Germinal center (tissue), 1 donor: ENCODE data around the gene SLC30A9.

Experiments
- DNase-seq: peaks from one replicate; pipeline ENCODE4 v3.0.0; 2012; ENCODE audit warnings: mixed read lengths, low spot score

SLC30A9 gene

DNA sequence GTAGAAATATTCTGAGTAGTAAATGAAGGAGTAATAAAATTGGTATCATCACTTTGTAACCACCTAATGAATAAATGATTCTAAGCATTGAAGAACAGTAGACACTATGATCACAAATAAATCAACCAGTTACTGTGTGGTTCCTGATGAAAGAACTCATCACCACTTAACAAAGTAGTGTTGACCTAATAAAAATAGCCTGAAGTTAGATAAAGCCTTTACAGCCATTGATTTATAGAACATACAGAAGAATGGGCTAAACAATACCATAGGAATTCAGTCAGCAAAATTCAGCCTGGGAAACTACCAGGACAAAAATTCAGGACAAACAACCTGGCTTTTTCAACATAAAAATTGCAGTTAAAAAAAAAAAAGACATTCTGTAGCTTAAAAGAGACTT, 9.0 kb downstream of the SLC30A9 start:
- no peak for DNase-seq

DNA sequence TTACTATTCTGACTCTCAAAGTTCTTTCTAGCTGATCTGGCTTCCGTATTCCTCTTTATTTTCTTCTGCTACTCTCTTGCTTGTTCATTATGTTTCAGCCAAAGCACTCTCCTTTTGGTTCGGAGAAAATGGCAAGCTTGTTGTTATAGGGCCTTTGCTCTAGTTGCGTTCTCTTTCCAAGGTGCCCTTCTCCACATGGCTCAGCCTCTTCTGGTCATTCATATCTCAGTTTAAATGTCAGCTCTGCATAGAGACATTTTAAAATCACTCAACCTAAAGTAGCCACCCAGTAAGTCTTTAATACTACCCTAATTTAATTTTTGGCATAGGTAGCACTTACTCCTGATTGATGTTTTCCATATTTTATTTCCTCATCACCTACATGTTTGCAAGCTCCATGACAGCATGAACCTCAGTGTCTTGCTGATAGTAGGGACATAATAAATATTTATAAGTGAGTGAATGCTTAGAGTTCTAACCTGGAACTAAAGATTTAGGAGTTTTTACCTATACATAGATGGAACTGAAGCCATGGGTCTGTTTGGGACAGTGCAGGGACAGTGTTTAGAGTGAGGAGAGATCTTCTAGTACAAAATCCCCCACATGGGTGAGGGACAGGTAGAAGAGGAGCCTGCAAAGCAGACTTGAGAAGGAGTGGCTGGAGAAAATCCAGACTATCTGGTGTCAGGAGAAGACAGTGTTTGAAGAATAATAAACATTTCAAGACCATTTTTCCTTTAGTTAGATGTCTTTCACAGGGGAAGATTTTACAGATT, 17.9 kb downstream of the SLC30A9 start:
- DNase-seq, result no peak

DNA sequence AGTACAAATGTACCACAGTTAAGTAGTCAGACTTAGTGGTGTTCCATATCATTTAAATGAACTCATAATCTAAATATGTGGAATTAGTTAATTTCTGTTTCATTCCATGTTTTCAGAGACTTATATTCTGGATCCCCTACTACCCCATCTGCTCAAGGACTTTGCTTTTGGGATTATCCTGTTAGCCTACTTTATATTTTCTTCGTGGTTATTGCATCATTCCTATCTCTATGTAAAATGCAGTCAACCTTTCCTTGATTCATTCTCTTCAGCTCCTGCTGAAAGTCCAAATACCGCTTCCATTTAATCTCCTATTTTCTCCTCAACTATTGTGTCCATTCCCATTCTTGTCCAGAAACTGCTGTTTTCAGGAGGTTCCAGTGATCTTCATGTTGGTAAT, 25.1 kb downstream of the SLC30A9 start:
- DNase-seq, result no peak

DNA sequence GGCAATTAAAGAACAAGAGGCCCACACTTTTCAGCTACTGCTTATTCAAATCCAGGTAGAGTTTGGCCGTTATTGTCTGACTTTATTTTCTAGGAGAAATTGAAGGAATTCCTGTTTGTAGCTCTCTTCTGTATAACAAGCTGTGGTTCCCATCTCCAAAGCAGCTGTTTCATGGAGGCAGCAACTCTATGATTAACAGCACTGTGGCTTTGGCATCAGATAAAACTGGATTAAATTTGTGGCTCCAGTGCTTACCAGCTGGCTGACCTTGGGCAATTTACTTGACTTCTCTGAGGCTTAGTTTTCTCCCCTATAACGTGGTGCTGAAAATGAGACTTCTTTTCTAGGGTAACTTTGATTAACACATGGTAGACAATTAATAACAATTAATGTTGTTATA, 28.1 kb downstream of the SLC30A9 start:
- DNase-seq, result no peak

DNA sequence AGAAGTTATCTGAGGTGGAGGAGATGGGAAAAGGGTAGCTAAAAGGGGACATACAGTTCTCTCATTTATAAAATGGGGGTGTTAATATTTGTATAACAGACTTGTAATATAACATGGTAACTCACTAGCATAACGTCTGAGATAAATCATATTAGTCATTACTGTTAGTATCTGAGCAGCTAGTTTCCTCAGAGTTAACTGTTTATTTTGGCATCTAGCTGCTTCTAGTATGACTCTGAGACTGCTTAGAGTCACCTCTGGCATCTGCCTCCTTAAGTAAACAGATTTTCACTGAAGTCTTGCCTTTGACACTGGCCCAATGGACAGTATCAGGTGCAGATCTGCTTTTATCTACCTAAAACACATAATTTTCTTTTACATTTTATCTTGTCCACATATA, 58.1 kb downstream of the SLC30A9 start:
- DNase-seq, result no peak

DNA sequence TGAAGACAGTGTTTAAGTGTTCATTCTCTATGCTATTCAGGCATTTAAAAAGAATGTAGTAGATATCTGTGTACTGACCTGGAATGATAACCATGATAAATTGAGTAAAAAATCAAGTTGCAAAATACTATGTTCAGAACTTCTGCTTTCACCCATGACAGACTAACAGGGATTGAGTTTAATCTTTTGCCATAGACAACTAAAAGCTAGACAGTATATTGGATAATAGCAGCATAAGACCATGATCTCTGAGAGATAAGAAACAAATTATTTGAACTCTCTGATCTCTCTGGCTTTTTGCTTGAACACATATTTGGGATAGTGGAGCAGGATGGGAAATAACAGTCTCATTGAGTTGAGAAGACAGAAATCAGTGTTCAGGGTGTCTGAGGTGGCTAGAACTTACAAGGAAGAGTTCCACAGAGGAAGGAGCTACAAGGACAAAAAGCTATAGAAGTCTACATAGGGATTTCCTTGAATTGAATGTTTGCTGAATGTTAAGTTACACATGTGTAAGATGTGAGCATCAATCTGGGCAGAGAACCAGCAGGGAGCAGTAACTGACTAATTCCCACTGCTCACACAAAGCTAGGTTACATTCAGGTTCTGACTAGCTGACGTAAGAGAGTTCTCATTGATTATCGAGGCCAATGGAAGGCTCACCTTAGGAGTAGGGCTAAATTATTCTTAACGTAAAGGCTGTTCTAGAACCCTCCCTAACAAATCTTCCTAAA, 60.4 kb downstream of the SLC30A9 start:
- no peak for DNase-seq

DNA sequence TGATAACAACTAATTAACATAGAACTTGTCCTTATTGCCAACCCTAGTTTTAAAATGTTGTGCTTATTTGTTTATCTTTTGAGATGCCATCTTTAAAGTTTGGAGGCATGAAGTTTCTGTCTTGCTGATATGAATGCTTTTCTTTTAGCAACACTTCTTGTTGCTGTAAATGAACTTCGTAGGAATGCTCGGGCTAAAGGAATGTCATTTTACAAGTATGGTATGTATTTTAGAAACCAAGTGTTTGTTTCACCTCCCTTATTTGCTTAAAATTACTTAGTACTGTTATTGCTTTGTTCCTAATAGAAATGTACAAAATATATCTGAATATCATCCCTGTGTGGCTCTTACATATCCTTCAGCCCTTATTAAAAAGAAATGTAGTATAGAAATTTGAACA, 76.1 kb downstream of the SLC30A9 start:
- DNase-seq, result no peak

DNA sequence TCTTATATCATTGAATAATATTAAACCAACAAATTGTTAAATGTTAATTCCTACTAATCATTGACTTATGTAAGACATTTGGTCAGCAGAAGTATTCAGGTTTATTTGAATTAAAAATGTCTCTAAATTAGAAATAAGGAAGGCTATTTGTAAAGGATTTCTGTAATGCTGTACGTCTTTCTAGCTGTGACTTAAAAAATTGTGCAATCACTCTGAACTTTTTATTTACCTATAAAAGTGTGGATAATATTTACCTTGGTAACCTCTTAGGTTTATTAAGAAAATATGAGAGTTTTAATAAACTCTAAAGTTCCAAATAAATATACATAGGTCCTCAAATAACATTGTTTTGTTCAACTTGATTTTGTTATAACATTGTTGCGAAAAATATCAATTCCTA, 76.9 kb downstream of the SLC30A9 start:
- DNase-seq, result no peak

DNA sequence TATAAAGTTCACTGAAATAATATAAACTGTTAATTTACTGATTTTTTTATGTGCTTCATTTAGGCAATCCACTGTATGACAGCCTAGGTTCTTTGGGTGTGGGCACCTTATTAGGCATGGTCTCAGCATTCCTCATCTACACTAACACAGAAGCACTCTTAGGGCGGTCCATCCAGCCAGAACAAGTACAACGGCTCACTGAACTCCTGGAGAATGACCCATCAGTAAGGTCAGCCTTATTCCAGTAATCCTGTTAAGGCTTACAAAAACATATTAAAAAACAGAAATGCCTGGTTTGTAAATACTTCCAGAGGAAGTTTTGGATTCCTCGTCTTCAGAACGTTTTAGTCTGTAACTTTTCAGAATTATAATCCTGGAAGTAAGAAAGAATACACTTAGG, 80.1 kb downstream of the SLC30A9 start:
- DNase-seq, result no peak

DNA sequence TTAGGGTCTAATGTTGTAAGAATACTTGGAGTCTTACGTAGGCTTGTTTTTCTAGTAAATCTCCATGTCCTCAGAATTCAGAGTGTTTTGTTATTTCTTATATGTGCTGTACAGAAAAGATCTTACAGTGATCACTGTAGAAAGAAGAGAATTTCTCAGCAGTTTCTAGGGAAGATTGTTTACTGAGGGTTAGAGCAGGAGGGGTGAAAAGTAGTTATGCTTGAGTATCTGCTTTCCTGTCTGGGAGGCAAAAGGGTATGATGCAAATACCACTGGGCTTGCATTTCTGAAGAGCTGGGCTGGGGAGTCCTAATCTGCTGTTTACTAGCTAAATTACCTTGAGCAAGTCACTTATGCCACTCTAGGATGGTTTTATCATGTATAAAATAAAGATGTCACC, 84.0 kb downstream of the SLC30A9 start:
- no peak for DNase-seq

DNA sequence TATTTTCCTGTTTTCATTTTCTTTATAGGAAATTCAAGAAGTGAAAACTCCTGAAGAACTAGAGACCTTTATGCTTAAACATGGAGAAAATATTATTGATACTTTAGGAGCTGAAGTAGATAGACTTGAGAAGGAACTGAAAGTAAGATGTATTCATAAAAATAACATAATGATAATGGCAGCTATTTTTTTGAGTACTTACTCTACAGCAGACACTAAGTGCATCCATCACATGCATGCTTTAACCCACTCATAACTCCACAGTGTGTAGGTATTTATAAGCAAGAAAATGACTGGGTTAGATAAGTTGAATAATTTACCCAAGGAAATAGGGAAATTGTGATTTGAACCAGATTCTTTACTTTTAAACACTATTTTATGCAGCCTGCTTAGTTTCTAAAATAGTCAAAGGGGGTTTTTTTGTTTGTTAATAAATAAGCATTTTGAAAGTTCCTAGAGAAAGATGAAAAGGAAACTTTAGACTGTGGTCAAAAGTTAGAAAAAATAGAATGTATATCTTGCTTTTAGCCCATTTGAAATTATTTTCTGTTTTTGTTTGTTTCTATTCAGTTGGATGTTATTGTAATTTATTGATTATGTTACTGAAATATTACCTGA, 88.0 kb downstream of the SLC30A9 start:
- no peak for DNase-seq

DNA sequence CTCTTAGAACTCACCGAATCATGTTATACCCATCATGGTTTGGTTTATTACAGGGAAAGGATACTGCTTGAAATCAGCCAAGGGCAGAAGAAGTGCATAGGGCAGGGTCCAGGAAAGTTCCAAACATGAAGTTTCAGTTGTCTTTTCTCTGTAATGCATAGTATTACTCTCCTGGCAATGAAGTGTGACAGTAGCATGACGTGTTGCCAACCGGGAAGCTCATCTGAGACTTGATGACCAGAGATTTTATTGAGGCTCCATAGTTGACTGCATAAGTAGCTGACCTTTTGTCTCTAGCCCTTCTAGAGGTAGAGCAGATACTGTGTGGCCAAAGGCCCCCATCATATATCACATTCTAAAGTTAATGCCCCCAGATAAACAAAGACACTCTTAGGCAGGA, 90.0 kb downstream of the SLC30A9 start:
- no peak for DNase-seq

DNA sequence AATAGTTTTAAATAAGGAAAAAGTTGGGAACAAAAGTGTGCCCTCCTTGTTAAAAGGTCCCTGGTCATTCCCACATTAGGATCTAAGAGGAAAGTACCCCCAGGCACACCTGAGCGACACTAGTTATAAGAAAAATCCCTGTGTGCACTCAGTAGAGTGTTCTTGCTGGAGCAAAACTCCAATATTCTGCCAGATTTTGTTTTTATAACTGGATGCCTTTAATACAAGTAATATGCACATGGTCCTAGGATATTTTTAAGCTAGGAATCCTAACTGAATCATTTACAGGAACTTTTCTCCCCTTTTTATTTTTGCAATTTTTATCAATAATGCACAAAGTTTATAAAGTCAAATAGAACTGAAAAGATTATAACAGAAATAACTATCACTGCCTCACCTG, 93.5 kb downstream of the SLC30A9 start:
- no peak for DNase-seq

DNA sequence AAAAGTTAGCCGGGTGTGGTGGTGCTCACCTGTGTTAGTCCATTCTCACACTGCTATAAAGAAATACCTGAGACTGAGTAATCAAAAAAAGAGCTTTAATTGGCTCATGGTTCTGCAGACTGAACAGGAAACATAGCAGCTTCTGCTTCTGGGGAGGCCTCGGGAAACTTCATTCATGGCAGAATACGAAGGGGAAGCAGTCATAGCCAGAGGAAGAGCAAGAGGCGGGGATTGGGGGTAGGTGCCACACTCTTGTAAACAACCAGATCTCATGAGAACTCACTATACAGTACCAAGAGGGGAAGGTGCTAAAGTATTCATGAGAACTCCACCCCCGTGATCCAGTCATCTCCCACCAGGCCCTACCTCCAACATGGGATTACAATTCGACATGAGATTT, 98.1 kb downstream of the SLC30A9 start:
- DNase-seq, result no peak

DNA sequence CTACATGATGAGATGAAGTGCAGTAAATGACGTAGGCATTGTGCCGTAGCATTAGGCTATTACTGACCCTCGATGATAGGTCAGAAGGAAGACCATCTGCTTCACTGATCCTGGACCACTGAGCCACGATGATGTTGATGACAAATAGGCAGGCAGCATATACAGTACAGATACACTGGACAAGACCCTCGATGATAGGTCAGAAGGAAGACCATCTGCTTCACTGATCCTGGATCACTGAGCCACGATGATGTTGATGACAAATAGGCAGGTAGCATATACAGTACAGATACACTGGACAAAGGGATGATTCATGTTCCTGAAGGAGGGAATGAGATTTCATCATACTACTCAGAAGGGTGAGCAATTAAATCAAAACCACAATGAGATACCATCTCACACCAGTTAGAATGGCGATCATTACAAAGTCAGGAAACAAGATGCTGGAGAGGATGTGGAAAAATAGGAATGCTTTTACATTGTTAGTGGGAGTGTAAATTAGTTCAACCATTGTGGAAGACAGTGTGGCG, 111.2 kb downstream of the SLC30A9 start:
- no peak for DNase-seq

DNA sequence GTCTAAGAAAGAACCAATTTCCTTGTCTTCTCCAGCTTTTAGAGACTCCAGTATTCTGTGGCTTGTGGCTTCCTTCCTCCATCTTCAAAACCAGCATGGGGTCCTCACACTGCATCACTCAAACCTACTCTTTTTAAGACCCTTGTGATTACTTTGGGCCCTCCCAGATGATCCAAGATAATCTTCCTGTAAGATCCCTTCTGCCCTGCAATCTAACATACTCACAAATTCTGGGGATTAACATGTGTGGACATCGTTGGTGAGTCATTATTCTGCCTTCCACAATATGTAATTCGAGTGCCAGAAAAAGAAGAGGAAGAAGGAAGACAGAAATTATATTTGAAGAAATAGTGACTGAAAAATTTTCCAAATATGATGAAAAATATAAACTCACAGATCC, 114.2 kb downstream of the SLC30A9 start:
- no peak for DNase-seq

DNA sequence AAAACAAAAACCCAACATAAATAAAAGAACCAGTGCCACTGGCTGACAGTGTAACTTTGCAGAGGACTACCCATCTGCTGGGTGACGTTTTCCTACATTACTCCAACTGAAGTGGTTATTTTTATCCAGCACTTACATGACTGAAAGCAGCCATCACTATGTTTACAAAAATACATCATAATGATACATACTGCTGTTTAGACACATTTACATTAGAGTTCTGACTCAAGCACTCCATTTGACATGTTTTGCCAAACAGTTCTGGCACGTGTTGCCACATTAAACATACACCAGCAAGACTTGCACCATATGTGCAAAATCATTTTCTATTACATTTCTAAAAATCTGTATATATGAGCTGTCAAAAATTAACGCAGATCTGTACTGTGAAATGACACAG, 122.5 kb downstream of the SLC30A9 start:
- DNase-seq, result no peak

DNA sequence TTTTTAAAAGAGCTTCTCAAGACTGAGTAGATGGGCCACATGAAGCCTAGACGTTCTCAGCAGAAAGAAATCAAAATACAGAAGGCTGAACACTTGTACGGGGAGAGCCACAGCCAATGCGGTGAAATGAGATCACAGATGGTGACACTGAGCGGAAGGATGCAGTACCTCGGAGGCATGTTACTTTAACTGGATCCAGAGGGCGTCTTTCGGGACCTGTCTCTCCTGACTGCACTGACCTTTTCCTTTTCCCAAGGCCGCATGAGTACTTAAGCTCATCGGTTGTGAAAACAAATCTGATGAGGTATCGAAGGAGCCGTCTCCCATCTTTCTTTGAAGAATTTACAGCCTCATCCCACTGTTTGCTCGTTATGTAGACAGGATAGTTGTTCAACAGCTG, 129.6 kb downstream of the SLC30A9 start:
- DNase-seq, result no peak

DNA sequence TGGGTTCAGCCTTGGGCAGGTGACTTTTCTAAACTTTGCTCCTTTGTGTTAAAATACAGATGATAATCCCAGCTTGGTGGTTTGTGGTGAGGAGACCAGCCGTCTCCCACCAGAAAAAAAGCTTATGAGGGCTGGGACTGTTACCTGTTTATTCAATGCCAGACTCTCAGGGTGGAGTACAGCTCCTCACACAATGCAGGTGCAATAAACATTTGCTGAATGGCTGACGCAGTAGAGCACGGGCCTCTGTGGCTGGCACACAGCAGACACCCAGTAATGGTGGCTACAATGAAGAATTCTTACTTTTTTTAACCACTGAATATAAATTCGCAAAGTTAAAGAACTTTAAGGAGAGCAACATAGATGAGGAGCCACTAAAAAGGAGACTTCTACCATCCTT, 131.9 kb downstream of the SLC30A9 start:
- no peak for DNase-seq

DNA sequence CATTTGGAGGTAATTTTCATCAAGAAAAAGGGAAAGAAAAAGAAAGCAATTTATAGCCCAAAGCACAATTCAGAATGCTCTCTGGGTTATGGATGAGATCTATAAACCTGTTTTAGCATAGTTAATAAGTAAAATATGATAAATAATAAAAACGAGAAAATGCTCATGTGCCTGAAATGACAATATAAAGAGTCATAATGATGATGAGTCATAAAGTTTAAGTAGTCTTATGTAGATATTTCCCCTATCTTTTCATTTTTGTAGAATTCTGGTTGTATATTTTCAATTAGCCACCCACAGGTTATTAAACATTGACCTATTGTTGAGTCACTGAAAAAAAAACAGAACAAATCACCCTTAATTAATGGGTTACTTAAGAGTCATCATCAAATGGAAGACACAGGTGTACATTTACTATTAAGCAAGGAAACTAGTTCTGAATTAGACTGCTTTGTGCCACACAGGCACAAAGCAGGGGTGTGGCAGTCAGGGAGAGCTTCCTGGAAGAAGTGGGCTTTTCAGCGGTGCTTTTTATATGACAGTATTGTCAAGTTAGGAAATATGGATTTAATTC, 132.8 kb downstream of the SLC30A9 start:
- no peak for DNase-seq

DNA sequence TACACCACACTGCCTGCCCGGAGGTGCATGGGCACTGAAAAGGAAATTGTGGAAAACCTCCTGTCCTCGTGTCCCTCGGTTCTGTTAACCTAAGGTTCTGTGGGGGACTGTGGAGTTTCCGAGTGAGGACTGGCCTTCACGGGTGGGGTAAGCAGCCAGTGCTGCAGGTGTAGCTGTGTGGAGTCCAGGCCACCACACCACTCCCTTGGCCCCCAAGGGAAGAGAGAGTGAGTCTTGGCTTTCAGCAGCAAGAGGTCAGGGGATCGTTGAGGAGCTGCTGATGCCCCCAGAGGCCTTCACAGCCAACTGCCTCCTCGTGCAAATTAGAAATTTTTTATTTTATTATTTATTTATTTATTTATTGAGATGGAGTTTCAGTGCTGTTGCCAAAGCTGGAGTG, 141.8 kb downstream of the SLC30A9 start:
- no peak for DNase-seq

DNA sequence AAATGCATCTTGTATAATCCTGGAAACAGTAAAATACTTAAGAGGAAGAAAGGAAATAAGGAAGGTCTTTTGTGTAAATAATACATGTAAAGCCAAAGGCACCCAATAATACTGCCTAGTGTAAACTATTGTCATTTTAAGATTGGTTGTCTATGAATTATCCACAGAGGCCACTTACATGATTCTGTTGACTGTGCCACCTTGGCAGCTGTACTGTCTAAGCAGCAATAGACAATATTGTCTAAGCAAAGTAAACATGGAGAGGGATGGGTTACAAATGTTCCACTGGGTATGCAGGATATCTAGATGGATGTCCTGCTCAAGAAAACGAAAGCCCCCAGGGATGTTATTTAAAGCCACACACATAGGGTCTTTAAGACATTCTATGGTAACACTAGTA, 142.7 kb downstream of the SLC30A9 start:
- no peak for DNase-seq

DNA sequence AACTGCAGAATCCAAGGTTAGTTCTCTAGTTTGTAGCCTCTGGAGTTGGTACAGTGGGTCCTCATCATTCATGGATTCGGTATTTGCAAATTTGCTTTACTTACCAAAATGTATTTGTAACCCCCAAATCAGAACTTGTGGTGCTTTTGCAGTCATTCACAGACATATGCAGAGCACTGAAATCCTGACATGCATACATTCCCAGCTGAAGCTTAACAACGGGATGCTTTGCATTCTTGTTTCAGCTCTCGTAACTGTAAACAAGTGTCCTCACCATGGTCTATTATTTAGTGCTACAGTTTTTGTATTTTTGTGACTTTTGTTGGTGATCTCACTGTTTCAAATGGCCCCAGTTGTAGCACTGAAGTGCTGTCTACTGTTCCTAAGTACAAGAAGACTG, 146.0 kb downstream of the SLC30A9 start:
- DNase-seq, result no peak
